Measurements from ENCODE around the gene KLHL30.

KLHL30 gene

GRCh38 chr2:238121511-238122286 is 16.8 kb upstream of the KLHL30 start:
- no peak for TF ChIP-seq TOX (CRISPR knock-in tag; IDR thresholded peaks at IDR 0.05; ENCODE audit: borderline replicate concordance)
- no peak for TF ChIP-seq PATZ1 (CRISPR knock-in tag; IDR thresholded peaks at IDR 0.05; ENCODE audit: borderline replicate concordance)
- no peak for TF ChIP-seq TCF4 (CRISPR knock-in tag; IDR thresholded peaks at IDR 0.05; ENCODE audit: borderline replicate concordance)
- no peak for TF ChIP-seq ISL1 (CRISPR knock-in tag; IDR thresholded peaks at IDR 0.05)
- no peak for TF ChIP-seq BACH2 (CRISPR knock-in tag; IDR thresholded peaks at IDR 0.05; ENCODE audit: borderline replicate concordance)
- TF ChIP-seq ZNF70 (CRISPR knock-in tag; IDR thresholded peaks at IDR 0.05): no peak
- no peak for TF ChIP-seq CSRNP3 (CRISPR knock-in tag; IDR thresholded peaks at IDR 0.05)
- TF ChIP-seq ZNF565 (CRISPR knock-in tag; conservative IDR thresholded peaks at IDR 0.05; ENCODE audit: low read depth): no peak
- no peak for TF ChIP-seq ZNF8 (CRISPR knock-in tag; IDR thresholded peaks at IDR 0.05)
- no peak for TF ChIP-seq ESRRG (CRISPR knock-in tag; IDR thresholded peaks at IDR 0.05)
- TF ChIP-seq CREB5 (CRISPR knock-in tag; IDR thresholded peaks at IDR 0.05; ENCODE audit: low read depth): no peak
- TF ChIP-seq ZFP30 (CRISPR knock-in tag; IDR thresholded peaks at IDR 0.05): no peak
- no peak for TF ChIP-seq TSHZ2 (CRISPR knock-in tag; IDR thresholded peaks at IDR 0.05)
- TF ChIP-seq ZFP3 (CRISPR knock-in tag; IDR thresholded peaks at IDR 0.05): no peak
- TF ChIP-seq ZC3H10 (CRISPR knock-in tag; IDR thresholded peaks at IDR 0.05): no peak
- TF ChIP-seq CSDC2 (CRISPR knock-in tag; IDR thresholded peaks at IDR 0.05): no peak
- TF ChIP-seq RARB (CRISPR knock-in tag; IDR thresholded peaks at IDR 0.05): no peak
- no peak for TF ChIP-seq POU6F1 (CRISPR knock-in tag; IDR thresholded peaks at IDR 0.05; ENCODE audit: borderline replicate concordance, low read depth)
- TF ChIP-seq ARNTL (CRISPR knock-in tag; IDR thresholded peaks at IDR 0.05; ENCODE audit: borderline replicate concordance, low read depth): no peak
- no peak for ATAC-seq

GRCh38 chr2:238122287-238123217 is 15.9 kb upstream of the KLHL30 start:
- ATAC-seq: no peak
- TF ChIP-seq ESRRG (CRISPR knock-in tag; IDR thresholded peaks at IDR 0.05) (no peak), ZFP30 (CRISPR knock-in tag; IDR thresholded peaks at IDR 0.05) (no peak), PPARA (CRISPR knock-in tag; IDR thresholded peaks at IDR 0.05; ENCODE audit: borderline replicate concordance) (no peak), TOX (CRISPR knock-in tag; IDR thresholded peaks at IDR 0.05; ENCODE audit: borderline replicate concordance) (no peak), GLIS3 (CRISPR knock-in tag; IDR thresholded peaks at IDR 0.05) (no peak), ZFP3 (CRISPR knock-in tag; IDR thresholded peaks at IDR 0.05) (no peak), TCF4 (CRISPR knock-in tag; IDR thresholded peaks at IDR 0.05; ENCODE audit: borderline replicate concordance) (no peak), BACH2 (CRISPR knock-in tag; IDR thresholded peaks at IDR 0.05; ENCODE audit: borderline replicate concordance) (no peak)

All from SK-N-SH treated with all-trans-retinoic acid at 6 μM for 48 hours (cell line).